Subcutaneous adipose tissue (tissue), 4 donors: ENCODE results near the gene TNNI3K. TPM values are rescaled to one million over a fixed set of nuclear protein-coding genes. Genes with fewer than 3 reads are reported as not detected.

Experiments used
- total RNA-seq, 4 donors: library from RNA; depleted of rRNA; stranded (reverse); fragments of >200 nt; gene quantifications; one replicate each; pipeline ENCODE4 v1.1.0, GENCODE V29; 2016
- TF ChIP-seq, protein P1 (sequence below): fragments of 450-650 bp; IDR thresholded peaks from one replicate; pipeline ENCODE4 v1.5.1; 2016; ENCODE audit warnings: low read depth, mild to moderate bottlenecking, control low read depth, antibody characterized with exemption, moderate library complexity

The TNNI3K gene
- total RNA-seq, 4 donors from 2014 or later = 0.98 to 7.0 (median 3.9) TPM; not detected in 1

- TF ChIP-seq, protein P1, sequence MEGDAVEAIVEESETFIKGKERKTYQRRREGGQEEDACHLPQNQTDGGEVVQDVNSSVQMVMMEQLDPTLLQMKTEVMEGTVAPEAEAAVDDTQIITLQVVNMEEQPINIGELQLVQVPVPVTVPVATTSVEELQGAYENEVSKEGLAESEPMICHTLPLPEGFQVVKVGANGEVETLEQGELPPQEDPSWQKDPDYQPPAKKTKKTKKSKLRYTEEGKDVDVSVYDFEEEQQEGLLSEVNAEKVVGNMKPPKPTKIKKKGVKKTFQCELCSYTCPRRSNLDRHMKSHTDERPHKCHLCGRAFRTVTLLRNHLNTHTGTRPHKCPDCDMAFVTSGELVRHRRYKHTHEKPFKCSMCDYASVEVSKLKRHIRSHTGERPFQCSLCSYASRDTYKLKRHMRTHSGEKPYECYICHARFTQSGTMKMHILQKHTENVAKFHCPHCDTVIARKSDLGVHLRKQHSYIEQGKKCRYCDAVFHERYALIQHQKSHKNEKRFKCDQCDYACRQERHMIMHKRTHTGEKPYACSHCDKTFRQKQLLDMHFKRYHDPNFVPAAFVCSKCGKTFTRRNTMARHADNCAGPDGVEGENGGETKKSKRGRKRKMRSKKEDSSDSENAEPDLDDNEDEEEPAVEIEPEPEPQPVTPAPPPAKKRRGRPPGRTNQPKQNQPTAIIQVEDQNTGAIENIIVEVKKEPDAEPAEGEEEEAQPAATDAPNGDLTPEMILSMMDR = no peak
Observed at GRCh38 chr1:74316302-74316701, 81.1 kb downstream of the TNNI3K start.

GRCh38 chr1:74317663-74318062 lies 82.5 kb downstream of the TNNI3K start:
- TF ChIP-seq, protein P1 = no peak

DNA sequence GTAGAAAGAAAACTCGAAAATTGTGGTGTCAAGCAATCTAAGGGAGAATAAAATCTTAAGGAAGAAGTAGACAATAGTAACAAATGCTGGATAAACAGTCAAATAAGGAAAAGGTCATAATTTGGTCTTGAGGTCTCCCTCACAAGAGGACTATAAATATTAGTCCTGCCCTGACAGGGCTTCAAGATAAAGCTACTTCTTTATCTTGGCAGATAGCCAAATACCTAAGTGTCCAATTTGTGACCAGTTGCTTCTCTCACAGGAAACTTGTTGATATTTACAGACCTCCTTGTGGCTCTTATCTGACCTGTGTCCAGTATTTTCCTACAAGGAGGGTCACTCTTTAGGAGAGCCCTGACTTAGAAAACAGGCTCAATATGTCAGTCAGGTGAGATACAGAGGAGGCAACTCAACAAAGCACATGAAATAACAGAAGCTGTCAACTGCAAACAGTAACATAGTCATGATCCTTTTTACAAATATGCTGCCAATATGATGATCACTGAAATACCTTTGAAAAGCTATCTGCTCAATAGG lies 88.8 kb downstream of the TNNI3K start:
- TF ChIP-seq, protein P1 = no peak

DNA sequence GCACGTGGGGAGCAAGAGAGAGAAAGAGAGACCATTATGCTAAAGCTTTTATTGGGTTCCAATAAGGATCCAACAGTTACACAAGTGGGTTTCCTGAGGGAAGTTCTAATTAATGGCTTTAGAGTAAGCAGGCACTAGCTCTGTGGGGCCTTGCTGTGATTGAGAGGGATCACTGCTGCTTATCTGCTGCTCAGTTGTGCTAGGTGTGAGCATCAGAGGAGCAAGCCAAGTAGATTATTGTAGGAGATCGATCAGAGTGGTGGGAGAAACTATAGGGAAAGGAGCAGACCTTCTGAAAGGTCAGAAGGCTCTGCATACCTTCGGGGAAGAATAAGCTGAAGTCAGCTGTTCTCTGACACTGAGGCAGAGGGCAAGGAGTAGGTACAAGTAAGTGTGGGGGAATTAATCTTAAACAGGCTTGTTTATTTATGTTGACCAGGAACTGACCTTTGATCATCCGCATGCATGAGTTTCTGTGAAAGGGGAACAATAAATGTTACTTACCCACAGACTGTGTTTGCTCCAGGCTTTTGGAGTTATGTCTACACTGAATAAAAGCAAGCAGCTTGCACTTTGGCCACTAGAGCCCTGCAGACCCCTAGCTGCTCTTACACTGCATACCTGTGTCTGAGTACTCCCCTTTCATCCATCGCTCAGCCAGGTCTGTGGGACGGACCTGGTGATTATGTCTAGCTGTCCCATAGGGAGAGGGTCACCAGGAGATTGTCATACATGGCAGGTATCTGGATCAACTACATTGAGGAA lies 89.7 kb downstream of the TNNI3K start:
- TF ChIP-seq, protein P1 = no peak

DNA sequence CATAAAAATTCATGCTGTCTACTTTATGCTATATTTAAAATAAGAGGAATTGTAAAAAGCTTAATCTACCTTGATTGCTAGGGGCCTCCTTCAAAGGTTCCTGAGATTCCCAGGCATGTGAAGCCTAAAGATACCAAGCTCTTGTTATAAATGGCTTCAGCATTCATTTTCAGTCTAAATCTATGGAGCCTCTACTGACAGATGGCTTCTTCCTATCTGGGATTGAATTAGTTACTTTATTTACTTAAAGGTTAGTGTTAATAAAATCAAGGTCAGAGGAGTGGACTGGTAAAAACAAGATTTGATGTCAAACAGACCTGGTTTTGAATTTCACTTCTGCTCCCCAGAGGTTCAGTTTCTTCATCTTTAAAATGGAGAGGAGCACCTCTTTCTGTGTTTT lies 93.7 kb downstream of the TNNI3K start:
- TF ChIP-seq, protein P1 = no peak

GRCh38 chr1:74333244-74333643 lies 98.1 kb downstream of the TNNI3K start:
- TF ChIP-seq, protein P1 = no peak

DNA sequence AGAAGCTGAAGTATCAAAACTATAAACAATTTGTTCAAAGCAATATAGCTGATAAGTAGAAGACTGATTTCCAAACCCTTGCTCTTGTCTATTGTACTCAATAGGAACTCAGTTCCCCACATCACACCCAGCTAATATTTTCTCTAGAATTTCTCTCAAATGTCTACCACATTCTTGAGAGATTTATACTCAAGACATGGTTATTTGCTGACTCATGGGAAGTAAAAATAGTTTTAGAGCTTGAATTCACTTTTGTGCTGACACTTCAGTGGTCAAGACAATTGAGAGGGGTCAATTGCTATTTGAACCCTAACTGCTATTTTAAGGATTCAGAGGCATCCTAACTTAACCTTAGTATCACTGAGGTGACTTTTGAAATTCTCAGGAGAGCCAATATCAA lies 99.0 kb downstream of the TNNI3K start:
- TF ChIP-seq, protein P1 = no peak
